HG03175 (cell line): Measurements from ENCODE around the gene COX10.
A peak's percentile ranks its signal among the peaks of the same experiment; 100 is the strongest.
"Not testable (repeated sequence)": the region's sequence is repeated elsewhere in the genome, so short reads cannot be mapped to it uniquely, and the experiment has no call there.

ENCODE experiments used
- ATAC-seq: cut with Tn5 transposase; IDR thresholded peaks from one replicate; pipeline ENCODE4 v1.9.1; 2021; ENCODE audit warnings: mild to moderate bottlenecking, moderate library complexity; ENCODE audit not compliant: unreplicated experiment

Gene COX10

DNA sequence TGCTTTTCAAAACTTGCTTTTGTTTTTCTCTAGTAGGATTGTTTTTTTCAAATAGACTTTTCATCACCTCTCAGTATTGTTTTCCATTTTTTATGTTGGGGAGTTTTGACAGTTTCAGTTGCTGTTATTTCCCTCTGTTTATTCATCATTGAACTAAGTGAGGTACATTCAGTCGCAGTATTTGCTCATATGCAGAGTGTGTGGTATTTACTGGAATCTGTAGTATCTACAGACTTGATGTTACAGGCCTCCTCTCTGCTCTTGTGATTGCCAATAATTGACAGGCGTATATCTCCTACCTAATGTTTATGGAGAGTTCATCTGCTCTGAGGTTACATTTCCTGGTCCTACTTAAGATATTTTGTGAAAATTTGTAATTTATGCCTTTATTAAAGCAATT, 49.6 kb downstream of the COX10 start:
- no peak for ATAC-seq

DNA sequence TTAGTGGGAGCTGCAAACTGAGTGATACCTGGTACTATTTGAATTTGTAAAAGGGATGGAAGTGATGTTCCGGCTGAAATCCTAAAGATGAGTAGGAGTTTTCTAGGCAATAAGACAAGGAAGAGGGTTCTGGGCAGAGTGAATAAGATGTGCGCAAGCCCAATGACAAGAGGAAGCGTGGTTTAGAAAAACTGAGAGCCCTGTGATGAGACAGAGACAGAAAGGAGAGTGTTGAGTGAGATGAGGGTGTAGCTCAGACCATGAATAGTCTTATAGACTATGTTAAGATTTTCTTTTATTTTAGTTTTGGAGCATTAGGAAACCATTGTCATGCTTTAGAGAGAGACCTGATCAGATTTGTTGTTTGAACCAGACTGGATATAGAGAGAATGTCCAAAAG, 50.2 kb downstream of the COX10 start:
- ATAC-seq: no peak

DNA sequence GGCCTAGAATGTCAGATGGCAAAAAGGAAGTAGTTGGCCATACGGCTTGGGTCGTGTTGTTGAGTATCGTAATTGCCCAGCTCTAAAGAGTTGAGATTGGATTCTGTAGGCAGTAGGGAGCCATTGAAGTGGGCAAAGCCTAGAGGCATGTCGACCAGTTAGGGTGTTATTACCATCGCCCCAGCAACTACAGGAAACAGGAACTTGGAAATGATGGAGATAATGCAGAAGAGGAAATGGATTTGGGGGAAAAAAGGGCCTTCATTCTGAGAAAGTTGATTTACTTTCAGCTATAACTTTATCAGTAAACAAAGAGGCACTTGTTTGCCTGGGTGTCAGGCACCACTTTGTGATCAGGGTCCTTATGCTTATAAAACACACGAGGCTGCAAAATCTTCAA, 52.6 kb downstream of the COX10 start:
- no peak for ATAC-seq

DNA sequence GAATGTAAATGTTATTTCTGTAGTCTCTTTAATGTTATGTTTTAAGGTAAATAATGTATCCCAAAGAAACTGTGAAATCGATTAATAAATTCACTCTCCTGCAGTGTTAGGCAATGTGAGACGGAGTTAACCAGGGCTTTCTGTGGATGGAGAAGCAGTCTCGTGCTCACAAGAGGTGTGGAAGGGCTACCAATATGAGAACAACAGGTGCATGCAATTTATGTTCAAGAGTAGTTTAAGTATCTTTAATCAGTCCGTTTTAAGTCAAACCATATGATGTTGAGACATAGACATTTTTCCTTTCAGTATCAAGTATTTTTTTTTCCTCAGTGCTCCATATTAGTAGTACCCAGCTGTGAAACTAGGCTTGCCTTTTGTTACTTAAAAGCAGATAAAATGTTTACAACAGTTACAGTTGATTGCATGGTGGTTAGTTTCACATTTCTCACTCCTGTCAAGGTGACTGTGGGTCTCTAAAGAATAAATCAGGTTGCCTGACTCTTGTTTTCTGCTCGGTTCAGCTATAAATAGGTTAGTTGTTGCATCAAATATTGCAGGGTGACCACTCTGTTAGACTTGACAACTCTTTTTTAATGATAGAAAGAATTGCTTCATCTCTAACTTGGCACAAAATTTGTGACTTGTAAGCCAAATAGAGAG, 54.4 kb downstream of the COX10 start:
- ATAC-seq: peak; percentile 46

DNA sequence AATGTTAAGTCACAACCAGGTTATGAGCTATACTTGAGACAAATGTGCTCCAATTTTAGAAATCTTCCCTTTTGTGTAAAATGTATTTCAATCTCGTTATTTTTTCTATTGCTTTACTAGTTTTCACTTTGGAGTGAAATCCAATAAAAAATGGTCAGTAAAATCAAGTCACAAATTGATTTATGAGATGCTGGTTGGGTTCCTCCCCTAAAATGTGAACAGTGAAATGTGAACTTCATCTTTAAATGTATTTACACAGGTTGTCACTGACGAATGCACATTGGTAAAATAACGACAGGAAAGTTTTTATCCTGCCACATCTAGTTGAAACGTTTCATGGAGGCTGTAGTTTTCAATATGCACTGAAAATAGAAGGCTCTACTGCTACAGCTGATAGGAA, 55.5 kb downstream of the COX10 start:
- ATAC-seq: no peak

DNA sequence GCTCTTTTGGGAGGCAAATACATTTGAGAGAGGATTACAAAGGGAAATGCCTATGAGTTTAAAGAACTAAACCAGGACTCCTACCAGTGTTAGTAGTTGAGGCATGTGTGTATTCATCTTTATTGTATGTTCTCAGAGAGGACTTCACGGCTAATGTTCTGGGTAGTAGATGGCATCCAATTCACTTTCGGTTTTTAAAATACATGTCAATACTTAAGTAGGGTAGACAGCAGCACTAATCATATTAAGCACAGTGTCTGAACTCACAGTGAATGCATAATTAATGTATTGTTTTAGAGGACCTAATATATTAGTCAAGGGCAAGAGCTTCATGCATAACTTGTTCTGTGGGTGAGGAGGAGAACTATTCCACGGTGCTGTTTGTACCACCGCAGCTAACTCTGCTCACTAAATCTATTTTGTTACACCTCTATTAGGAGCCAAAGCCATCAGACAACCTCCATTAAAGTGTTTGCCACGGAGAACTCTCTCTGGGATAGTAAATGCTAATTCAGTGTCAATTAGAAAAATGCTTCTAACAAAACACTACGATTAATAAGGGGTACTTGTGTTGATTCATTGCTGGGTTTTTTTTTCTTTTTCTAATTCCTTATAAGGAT, 56.3 kb downstream of the COX10 start:
- no peak for ATAC-seq

DNA sequence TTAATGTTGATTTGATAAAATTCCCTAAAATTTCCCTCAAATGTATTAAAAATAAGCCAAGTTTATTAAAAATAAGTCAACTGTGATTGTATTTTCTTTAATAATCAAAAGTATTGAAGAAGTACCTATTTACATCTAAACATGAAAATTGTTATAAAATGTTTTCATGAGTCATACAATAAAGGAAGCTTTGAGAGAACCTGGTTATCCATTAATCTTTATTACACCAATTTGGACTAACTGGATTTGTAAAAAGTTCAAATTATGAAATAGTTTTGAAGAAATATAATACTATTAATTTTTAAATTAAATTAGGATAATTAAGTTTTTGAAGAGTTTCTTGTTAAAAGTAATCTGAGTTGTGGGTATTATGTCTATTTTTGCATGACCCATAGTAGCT, 63.8 kb downstream of the COX10 start:
- no peak for ATAC-seq

DNA sequence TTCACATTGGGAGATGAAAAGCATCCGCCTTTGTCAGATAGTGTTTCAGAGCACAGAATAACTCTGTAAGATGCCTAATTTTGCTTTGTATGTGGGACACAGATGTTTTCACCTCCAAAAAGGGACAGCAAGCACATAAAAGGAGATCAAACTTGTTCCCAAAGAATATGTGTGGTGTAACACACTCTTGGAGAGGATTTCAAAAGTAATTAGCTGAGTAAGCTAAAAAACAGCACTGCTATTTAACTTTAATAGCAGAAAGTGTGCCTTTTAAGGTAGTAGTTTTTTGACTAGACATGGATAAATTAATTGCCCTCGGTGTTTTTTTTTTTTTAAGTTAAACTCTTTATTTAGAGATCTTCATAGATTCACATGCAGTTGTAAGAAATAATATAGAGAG, 65.2 kb downstream of the COX10 start:
- no peak for ATAC-seq

DNA sequence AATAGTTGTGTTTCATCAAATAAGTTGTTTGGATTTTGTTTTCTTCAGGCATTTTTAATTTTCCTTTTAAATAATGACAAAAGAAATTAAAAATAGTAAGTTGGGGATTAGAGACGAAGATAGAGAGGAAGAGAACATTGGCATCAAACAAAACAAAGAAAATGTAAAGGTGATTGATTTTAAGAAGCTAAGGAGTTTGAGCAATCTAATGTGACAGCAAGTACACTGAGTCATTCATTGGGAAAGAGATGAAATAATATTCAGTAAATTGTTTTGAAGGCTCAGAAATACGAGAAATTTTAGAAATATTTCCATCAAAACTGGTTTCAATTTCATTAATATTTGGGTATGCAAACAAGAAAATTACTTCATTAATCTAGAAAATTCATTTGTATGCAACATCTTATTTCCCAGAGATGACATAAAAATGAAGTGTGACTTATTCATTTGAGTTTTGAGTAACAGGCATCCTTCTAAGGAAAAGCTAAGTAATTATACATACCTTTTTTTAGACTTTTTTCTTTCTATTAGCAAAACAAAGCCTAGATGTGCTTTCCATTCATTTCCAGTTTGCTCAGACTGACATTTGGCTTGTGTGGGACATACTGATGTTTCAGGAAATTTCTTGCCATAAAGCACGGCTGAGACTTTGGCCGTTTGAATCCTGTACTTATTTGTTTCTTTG, 66.7 kb downstream of the COX10 start:
- ATAC-seq: no peak

DNA sequence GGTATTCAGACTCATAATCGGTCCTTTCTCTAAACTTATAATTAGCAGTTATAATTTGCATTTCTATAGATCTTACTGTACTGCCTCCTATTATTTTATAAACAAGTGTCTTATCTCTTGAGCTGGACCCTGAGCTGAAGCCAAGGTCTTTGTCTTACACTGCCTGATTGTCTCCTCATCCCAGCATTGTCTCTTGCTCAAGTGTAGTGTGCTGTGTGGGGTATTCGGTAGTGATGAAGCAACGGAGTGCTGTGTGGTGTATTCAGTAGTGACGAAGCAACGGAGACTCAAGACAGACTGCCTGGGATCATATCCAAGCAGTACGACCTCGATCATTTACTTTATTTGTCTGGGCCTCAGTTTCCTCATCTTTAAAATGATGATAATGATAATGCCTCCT, 69.3 kb downstream of the COX10 start:
- ATAC-seq: no peak

DNA sequence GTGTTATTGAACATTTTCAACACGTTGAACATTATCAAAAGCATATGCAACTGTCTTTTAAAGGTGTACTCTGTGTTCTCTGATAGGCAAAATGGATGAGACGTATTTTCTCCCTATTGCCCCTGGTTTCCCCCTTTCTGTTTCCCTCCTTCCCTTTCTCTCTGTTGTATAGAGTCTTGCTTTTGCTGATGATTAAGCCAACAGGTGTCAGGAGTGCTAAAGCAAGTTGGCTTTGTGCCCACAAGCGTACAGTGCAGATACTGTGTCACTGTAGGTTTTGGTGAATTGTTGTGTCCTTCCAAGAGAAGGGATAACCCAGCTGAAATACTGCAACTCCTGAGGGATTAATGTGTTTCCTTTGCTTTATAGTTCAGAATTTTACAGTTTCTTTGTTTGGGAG, 74.4 kb downstream of the COX10 start:
- no peak for ATAC-seq

DNA sequence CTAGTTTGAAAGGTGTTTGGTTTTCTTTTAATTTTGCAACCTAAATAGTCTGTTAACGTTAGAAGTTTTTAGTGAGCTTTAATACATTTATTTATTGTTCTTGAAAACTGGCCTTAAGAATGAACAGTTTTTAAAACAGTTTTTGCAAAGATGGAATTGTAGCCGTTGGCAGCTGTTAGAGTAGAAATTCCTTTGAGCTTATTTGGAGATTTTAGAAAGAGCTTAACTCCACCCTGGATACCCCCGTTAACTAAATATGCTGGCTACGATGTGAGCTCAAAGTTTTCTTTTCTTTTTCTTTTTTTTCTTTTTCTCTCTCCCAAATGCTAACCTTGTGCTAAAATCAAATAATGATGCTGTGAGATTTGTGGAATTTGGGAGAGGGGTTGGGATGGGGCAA, 75.2 kb downstream of the COX10 start:
- no peak for ATAC-seq

DNA sequence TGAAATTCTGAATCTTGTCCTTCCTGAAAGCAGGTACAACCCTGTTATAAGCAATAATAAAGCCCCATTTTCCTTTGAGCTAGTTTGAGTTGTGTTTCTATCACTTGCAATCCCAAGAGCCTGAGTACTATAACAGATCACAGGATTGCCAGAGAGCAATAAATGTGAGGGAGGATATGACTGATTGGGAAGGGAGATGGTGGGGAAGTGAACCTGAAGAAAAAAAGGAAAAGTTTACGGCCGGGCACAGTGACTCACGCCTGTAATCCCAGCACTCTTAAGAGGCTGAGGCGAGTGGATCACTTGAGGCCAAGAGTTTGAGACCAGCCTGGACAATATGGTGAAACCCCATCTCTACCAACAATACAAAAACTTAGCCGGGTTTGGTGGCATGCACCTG, 80.4 kb downstream of the COX10 start:
- ATAC-seq: no peak

DNA sequence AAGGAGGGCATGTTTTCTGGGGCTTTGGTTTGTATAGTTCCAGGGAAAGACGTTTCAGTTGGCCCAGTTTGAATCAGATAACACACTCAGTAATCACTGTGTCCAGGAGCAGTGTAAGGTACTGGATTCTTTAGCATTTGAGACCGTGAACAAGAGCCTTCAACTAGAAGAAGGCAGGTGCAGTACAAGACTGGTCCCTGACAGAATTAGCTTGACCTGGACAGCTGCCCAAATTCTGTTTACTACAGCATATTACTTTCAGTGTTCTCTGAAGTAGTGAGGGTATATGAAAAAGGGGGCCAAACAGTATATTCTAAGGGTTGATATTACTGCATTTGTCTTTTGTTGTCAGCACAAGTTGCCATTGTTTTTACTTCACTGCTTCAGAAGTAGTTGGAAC, 81.3 kb downstream of the COX10 start:
- ATAC-seq: no peak

DNA sequence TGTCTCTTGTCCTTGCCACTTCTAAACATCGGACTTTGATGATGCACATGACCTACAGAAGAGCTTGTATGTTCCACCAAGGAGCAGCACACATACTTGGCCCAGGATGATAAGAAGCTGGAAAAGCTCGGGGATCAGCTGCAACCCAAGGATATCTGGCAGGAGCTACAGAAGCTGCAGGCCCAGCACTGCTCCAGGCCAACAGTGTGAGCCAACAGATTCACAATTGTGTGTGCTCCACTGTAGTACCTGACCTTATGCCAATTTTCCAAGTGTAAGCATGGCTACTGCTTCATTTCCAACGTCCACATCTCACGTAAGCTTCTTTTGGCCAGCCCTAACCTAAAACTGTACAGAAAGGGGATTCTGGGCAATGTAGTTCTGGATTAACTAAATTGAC, 83.4 kb downstream of the COX10 start:
- no peak for ATAC-seq

DNA sequence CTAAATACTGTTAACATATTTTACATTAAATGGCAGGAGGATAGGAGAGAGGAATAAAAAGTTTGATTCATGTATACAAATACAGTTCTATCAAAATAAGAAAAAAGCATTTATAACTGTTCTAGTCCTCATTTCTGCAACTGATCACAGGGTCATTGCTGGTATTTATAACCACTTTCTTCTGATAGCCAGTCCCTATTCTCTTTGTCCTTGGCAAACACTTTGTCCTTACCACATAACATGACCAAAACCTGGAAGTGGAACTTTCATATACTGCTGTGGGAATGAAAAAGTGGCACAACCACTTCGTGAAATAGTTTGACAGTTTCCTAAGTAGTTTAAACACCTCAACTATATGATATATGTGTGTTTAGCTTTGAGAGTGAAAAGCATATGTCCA, 84.1 kb downstream of the COX10 start:
- ATAC-seq: no peak

DNA sequence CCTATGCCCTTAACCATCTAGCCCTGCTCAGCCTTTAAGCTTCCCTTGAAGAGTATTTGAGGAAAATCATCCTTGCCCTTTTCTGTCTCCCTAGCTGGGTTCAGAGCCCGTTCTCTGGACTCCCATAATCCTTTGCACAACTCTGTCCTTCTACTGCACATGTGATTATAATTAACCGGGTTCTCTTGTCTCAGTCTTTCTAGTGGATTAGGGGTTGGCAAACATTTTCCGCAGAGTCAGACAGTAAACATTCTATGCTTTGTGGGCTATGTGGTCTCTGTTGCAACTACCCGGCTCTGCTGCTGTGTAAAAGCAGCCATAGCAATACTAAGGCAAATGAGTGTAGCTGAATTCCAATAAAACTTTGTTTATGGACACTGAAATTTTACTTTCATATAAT, 87.4 kb downstream of the COX10 start:
- ATAC-seq: no peak

DNA sequence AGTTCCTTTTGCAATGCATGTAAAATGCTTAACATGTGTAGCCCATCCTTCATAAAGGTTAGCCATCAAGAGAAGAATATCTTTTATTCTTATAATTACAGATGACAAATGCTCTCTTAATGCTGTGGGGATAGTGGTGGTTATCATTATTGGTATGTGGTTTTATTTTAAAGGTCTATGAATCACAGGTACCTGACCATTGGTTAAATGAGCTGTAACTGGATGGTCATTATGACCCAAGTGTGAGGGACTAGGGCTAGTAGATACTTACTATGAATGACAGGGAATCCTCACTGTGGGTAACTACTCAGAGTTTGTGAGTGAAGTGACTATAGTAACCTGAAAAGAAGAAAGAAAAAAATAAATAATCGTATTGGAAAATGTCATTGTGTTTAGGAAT, 88.5 kb downstream of the COX10 start:
- no peak for ATAC-seq

DNA sequence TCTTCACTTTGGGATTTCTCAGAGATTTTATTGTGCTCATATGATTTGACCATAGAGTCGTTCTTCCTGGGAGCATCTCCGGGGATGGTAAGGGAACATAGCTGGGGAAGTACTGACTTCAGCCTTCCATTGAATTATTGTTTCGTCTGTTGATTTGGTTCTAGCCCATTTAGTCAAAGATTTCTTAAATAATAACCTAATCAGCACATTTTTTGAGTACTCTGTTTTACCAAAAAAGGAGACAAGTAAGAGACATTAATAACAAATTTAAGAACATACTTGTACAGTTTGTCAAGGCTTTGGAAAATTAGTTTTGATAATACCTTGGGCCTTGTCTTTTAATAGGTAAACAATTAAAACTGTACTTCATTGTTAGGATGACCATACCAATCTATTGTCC, 89.4 kb downstream of the COX10 start:
- no peak for ATAC-seq

DNA sequence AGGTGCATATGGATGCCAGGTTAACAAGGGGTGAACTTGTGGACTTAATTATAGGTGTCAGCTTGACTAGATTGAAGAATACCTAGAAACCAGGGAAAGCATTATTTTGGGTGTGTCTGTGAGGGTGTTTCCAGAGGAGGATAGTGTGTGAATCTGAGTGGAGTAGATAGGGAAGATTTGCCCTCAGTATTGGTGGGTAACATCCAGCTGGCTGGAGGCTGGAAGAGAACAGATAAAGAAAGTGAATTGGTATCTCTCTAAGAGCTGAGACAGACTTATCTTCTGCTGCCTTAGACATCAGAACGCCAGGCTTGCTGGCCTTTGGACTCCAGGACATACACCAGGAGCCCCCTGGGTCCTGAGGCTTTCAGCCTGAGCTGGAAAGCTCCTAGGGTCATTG, 92.1 kb downstream of the COX10 start:
- no peak for ATAC-seq

DNA sequence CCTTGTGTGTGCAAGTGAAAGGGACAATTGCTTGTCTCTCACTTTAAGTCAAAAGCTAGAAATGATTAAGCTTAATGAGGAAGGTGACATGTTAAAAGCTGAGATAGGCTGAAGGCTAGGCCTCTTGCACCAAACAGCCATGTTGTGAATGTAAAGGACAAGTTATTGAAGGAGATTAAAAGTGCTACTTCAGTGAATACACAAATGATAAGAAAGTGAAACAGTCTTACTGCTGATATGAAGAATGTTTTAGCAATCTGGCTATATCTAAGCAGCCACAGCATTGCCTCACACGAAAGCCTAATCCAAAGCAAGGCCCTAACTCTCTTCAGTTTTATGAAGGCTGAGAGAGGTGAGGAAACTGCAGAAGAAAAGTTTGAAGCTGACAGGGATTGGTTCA, 96.3 kb downstream of the COX10 start:
- no peak for ATAC-seq

DNA sequence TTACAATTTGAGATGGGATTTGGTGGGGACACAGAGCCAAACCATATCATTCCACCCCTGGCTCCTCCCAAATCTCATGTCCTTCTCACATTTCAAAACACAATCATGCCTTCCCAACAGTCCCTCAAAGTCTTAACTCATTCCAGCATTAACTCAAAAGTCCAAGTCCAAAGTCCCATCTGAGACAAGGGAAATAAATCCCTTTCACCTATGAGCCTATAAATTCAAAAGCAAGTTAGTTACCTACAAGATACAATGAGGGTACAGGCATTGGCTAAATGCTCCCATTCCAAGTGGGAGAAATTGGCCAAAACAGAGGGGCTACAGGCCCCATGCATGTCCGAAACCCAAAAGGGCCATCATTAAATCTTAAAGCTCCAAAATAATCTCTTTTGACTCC, 98.5 kb downstream of the COX10 start:
- not testable (repeated sequence) for ATAC-seq

DNA sequence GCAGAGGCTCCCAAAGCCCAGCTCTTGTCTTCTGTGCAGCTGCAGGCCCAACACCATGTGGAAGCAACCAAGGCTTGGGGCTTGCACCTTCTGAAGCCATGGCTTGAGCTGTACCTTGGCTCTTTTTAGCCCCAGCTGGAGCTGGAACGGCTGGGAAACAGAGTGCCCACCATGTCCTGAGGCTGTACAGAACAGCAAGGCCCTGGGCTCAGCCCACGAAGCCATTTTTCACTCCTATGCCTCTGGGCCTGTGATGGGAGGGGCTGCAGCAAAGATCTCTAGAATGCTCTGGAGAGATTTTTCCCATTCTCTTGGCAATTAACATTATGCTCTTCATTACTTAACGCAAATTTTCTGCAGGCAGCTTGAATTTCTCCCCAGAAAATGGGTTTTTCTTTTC, 99.3 kb downstream of the COX10 start:
- ATAC-seq: no peak
